NCI-H345 treated with DMSO at 0.1 percent for 48 hours (cell line): ENCODE results near the gene MRGPRF.

Experiments used
- DNase-seq: peaks from one replicate; lab custom pipeline; 2025; ENCODE audit not compliant: unreplicated experiment; lab: John Stamatoyannopoulos, UW

The MRGPRF gene

DNA sequence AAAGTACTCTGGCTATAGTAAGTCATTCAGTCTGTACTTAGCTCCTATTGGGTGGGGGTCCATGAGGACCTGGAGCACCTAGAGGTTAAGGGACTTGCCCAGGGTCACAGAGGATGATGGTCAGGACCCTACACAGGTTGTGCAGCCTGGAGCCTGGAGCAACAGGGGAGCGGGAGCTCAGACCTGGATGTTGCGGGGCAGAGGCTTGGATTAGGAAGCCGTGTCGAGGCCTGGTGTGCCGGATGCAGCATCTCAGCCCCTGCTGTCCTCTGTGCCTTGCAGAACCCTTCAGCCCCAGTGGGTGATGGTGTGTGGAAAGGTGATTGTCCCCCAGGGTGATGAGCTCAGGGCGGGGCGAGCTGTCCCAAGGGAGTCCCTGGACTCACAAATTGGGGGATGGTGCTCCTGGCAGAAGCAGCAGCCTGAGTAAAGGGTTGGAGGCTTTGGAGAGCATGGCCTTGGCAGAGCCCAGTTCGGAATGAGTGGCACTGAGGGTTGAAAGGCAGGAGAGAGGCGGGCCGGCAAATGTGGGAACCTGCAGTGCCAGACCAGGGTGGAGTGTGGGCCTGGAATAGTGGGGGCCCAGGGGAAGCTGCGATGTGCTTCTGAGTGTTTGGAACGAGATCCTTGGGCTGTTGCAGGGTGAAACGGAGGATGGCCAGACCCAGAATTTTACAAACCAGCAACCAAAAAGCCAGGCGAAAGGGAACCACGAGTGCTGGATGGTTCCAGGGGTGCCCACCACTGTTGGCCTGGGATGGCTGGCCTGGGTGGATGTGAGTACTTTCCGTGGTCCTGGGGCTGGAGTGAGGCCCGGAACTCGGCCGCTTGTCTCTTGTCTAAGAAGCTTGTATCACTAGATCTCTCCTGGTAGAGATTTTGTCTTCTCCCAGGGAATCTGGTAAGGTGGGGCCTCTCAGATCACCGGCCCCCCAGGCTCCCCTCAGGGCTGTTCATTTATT is 38.6 kb upstream of the MRGPRF start:
- no peak for DNase-seq

GRCh38 chr11:69050592-69051380 is 37.7 kb upstream of the MRGPRF start:
- DNase-seq = no peak

DNA sequence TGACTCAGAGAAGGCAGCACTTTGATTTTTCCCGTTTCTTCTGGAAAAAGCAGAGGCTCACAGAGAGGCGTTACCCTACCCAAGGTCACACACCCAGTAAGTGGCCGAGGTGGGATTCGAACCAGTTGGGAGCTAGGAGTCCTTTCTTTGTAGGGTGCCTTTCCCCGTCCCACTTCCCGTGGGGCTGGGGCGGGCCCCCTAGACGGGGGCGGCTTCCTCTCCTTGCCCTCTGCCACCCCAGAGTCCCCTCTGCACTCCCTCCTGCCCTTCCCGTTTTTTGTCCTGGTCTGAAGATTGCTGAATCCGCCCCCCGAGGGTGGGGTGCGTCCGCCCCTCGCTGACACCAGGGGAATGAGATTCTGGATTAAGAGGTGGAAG is 36.4 kb upstream of the MRGPRF start:
- DNase-seq = no peak

- DNase-seq = peak; percentile 91
These were observed 35.8 kb upstream of the MRGPRF start, which contains the start of gene TPCN2 for GRCh38 chr11:69048694-69049489. TSS of gene TPCN2 (plus strand) at chr11:69048932. CDS start at chr11:69048998, 66 bp downstream.

DNA sequence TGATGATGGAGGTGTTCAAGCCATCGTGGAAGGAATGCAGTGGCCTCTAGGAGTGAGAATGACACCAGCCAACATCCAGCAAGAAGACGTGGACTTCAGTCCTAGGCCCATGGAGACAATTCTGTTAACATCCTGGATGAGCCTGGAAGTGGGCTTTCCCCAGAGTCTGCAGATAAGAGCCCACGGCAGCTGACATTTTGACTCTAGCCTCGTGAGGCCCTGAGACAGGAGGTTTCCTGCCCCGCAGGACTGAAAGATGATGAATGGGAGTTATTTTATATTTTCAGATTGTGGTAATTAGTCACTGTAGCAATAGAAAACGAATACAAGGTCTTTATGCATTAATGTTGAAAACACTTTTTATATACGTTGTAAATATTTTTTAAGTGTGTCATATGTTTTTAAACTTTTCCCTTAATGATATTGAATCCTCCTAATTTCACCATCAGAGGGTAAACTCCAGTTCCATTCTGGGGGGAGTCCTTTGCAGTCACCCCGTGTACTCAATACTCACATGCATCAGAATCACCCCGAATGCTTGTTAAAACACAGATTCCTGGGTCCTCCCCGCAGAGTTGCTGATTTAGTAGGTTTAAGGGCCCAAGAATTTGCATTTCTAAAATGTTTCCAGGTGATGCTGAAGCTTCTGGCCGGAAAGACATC is 35.1 kb upstream of the MRGPRF start:
- DNase-seq = no peak

GRCh38 chr11:69044111-69045013 is 31.3 kb upstream of the MRGPRF start:
- DNase-seq = no peak

GRCh38 chr11:69041516-69041915 is 28.5 kb upstream of the MRGPRF start:
- DNase-seq = no peak

- no peak for DNase-seq
These were observed 27.7 kb upstream of the MRGPRF start for GRCh38 chr11:69040581-69041260.

DNA sequence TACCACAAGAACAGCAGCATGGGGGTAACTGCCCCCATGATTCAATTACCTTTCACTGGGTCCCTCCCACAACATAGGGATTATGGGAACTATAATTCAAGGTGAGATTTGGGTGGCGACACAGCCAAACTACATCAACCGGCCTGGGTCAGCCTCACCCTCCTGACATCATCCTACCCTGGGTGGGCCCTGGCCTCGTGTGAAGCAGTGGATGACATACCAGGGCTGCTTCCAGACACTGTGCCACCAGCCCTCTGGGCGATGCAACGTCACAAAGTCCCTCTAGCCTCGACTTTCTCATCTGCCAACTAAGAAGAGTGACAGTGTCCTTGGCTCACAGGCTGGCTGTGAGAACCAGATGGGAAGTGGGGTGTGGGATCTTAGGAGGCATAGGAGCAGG is 27.0 kb upstream of the MRGPRF start:
- DNase-seq = no peak

DNA sequence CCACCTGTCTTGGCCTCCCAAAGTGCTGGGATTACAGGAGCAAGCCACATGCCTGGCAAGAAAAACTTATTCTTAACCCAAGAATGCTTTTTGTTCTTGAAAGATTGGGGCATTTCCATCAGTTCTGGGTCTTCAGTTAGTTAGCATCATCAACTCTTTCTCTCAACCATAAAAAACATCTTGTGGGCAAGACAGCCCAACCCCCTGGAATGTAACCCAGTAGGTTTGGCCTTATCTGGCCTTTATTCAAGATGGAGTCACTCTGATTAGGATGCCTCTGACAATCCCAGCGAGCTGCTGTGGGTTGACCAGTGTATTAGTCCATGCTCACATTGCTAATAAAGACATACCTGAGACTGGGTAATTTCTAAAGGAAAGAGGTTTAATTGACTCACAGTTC is 26.5 kb upstream of the MRGPRF start:
- no peak for DNase-seq

- DNase-seq = no peak
These were observed 24.5 kb upstream of the MRGPRF start for GRCh38 chr11:69037544-69037943.

DNA sequence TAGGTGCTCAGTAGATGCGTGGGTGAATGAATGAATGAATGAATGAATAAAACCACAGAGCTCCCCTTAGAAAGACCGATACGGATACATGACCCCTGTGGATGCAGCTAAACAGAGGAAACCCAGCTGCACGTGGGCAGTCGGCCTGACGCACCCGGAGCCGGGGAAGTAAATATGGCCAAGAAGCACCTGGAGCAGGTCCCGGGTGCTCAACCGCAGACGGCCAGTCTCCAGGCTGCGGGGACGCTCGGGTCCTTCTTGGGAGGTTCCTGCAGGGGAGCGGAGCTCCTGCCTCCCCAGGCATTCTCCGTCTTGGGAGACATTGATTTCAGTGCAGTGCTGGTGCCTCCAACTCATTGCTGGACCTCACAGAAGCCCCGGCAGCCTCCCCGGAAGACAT is 24.0 kb upstream of the MRGPRF start:
- no peak for DNase-seq

GRCh38 chr11:69035946-69036340 is 22.9 kb upstream of the MRGPRF start:
- no peak for DNase-seq

DNA sequence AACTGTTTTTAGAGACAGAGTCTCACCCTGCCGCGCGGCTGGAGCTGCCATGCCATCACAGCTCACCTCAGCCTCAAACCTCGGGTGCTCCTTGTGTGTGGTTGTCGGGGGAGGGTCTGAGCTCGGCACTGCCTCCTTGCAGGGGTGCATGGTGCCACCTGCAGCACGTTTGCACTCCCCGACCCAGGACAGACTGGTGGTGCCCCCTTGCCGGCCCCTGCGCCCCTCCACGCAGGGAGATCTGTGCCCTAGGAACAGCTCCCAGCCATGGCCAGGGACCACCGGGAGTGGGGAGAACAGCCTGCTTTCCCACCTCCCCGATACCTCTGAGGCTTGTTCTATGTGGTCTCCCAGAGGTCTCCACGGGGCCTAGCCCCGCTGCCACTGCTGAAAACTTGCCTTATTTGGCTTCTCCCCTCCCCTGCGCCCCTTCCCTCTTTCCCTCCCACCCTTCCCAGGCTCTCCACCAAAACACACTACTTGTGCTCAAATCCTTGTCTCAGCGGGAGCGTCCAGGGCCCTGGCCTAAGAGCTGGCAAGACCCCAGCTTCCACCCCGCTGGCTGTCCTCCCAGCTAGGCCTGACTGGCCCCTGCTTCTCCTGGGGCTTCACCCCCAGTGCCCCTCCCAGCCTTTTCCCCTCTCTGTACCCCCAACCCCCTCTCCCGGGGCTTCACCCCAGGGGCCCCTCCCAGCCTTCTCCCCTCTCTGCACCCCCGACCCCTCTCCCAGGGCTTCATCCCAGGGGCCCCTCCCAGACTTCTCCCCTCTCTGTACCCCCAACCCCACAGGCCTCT is 22.3 kb upstream of the MRGPRF start:
- DNase-seq = no peak

- DNase-seq = no peak
These were observed 21.2 kb upstream of the MRGPRF start for GRCh38 chr11:69034123-69034867.

GRCh38 chr11:69033431-69033830 is 20.4 kb upstream of the MRGPRF start:
- DNase-seq = no peak

DNA sequence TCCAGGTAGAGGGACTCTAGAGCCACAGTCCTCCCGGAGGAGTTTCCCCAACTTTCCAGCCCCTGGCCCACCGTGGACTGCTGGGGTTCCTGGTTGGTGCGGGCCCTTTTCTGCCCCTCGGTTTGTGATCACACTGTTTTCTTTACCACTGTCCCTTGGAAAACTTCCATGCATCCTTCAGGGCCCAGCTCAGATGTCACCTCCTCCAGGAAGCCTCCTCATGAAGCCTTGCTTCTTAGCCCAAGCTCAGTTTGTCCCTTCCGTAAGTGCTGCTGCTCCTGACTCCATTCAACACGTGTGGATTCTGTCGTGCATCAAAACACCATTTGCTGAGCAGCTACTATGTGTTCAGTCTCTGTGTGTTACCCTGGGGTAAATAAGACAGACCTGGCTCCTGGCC is 19.8 kb upstream of the MRGPRF start:
- DNase-seq = no peak

- no peak for DNase-seq
These were observed 17.3 kb upstream of the MRGPRF start for GRCh38 chr11:69030301-69030700.
